Sciatic nerve (tissue), 2 donors: ENCODE data around the gene ATP8B2. TPM values are rescaled to one million over a fixed set of nuclear protein-coding genes. Genes with fewer than 3 reads are reported as not detected.
"Not testable (repeated sequence)": the region's sequence is repeated elsewhere in the genome, so short reads cannot be mapped to it uniquely, and the experiment has no call there.

Experiments used
- ATAC-seq: fragments of 200-7000 bp; cut with Tn5 transposase; one replicate; pipeline ENCODE4 v1.9.1; 2020; ENCODE audit warnings: mild to moderate bottlenecking, moderate library complexity
- DNase-seq: peaks from one replicate; pipeline ENCODE4 v3.0.0-alpha.2; 2020; ENCODE audit warnings: low spot score
- intact Hi-C: fragments of 100-400 bp; cut with DNase I; formaldehyde crosslinking; loops from one replicate; pipeline ENCODE4 v1.14.2; 2022
- total RNA-seq: library from RNA; stranded (reverse); fragmentation: NEBNext Ultra II Directional; extraction: Animal tissue kit (Norgen Biotek cat#: 25700); gene quantifications from one replicate; pipeline ENCODE4 v1.2.1, GENCODE V29; 2021
- donor health status: DM: no; HTN: no; CAD: no.
- donor health status: DM: no; HTN: no; CAD: no.

Gene ATP8B2
- 78.3 TPM for total RNA-seq

- DNase-seq: peak; percentile 87
- intact Hi-C loops: loop anchor here (10.0 kb wide), 1 partner anchor 230 kb away; the partner anchor contains the start of gene UBE2Q1
- peak; percentile 67 for ATAC-seq
Observed at GRCh38 chr1:154324669-154325582, at the start of gene ATP8B2. ATP8B2 (plus strand) TSS chr1:154325525; CDS start chr1:154328142, 2,617 bp downstream.

GRCh38 chr1:154276797-154277196 is 48.5 kb upstream of the ATP8B2 start:
- DNase-seq: no peak
- intact Hi-C loops: no loop called here
- ATAC-seq: no peak

GRCh38 chr1:154287591-154287990 is 37.7 kb upstream of the ATP8B2 start:
- DNase-seq, ATAC-seq, intact Hi-C loops: not testable (repeated sequence)

GRCh38 chr1:154288661-154289060 is 36.7 kb upstream of the ATP8B2 start:
- intact Hi-C loops: no loop called here
- ATAC-seq: no peak
- DNase-seq: no peak

- intact Hi-C loops: no loop called here
- DNase-seq (no peak), ATAC-seq (no peak)
Observed at GRCh38 chr1:154290921-154291320, 34.4 kb upstream of the ATP8B2 start.

- intact Hi-C loops: no loop called here
- DNase-seq (no peak), ATAC-seq (no peak)
Observed at GRCh38 chr1:154295408-154296235, 29.7 kb upstream of the ATP8B2 start.

GRCh38 chr1:154301582-154301981 is 23.7 kb upstream of the ATP8B2 start:
- intact Hi-C loops: no loop called here
- ATAC-seq (no peak), DNase-seq (no peak)

- DNase-seq: no peak
- intact Hi-C loops: no loop called here
- no peak for ATAC-seq
Observed at GRCh38 chr1:154304664-154305337, 20.5 kb upstream of the ATP8B2 start.

GRCh38 chr1:154306151-154306550 is 19.2 kb upstream of the ATP8B2 start:
- DNase-seq: no peak
- no peak for ATAC-seq
- intact Hi-C loops: no loop called here

- intact Hi-C loops, DNase-seq, ATAC-seq: not testable (repeated sequence)
Observed at GRCh38 chr1:154307670-154308270, 17.6 kb upstream of the ATP8B2 start.

- intact Hi-C loops: not testable (repeated sequence)
Observed at GRCh38 chr1:154309136-154309535, 16.2 kb upstream of the ATP8B2 start.

GRCh38 chr1:154312229-154313065 is 12.9 kb upstream of the ATP8B2 start:
- DNase-seq, intact Hi-C loops, ATAC-seq: not testable (repeated sequence)

More at GRCh38 chr1:154309136-154309535, 16.2 kb upstream of the ATP8B2 start:
- ATAC-seq, DNase-seq: not testable (repeated sequence)

- intact Hi-C loops: no loop called here
Observed at GRCh38 chr1:154313066-154313356, 12.3 kb upstream of the ATP8B2 start.

GRCh38 chr1:154314226-154314625 is 11.1 kb upstream of the ATP8B2 start:
- intact Hi-C loops, ATAC-seq, DNase-seq: not testable (repeated sequence)

More at GRCh38 chr1:154313066-154313356, 12.3 kb upstream of the ATP8B2 start:
- ATAC-seq (no peak), DNase-seq (no peak)

GRCh38 chr1:154316704-154317103 is 8.6 kb upstream of the ATP8B2 start:
- intact Hi-C loops: no loop called here
- DNase-seq (no peak), ATAC-seq (no peak)

GRCh38 chr1:154318386-154318785 is 6.9 kb upstream of the ATP8B2 start:
- DNase-seq (no peak), ATAC-seq (no peak)
- intact Hi-C loops: no loop called here

- no peak for ATAC-seq
- no peak for DNase-seq
- intact Hi-C loops: loop anchor here (10.0 kb wide), 1 partner anchor 234 kb away; the partner anchor contains the start of gene UBE2Q1
Observed at GRCh38 chr1:154320882-154321608, 4.3 kb upstream of the ATP8B2 start, which contains the start of gene AQP10. AQP10 (plus strand) TSS chr1:154321093; CDS start chr1:154321156, 63 bp downstream.
